Upper lobe of left lung (tissue), 6 donors: ENCODE data around the gene RFX2. TPM values are rescaled to one million over a fixed set of nuclear protein-coding genes. Genes with fewer than 3 reads are reported as not detected.
A peak's percentile ranks its signal among the peaks of the same experiment; 100 is the strongest.

ENCODE experiments used
- ATAC-seq, 2 donors: fragments of 200-7000 bp; cut with Tn5 transposase; one replicate each; pipeline ENCODE4 v1.9.1; 2022; ENCODE audit warnings: mild to moderate bottlenecking in 2 of 2, moderate library complexity in 2 of 2; ENCODE audit not compliant: low FRiP score in 2 of 2
- DNase-seq, 2 donors: peaks; one replicate each; pipeline ENCODE4 v3.0.0-alpha.2; 2019 to 2020
- H3K27ac ChIP-seq, 4 donors: fragments of 200-600 bp; sonication (generic); one replicate each; pipeline ENCODE4 v1.5.1; 2016 to 2019
- H3K27me3 ChIP-seq, 4 donors: fragments of 200-600 bp; sonication (generic); one replicate each; pipeline ENCODE4 v1.5.1; 2017 to 2019
- H3K36me3 ChIP-seq, 4 donors: fragments of 200-600 bp; sonication (generic); one replicate each; pipeline ENCODE4 v1.5.1; 2016 to 2019
- H3K4me1 ChIP-seq, 4 donors: fragments of 200-600 bp; sonication (generic); one replicate each; pipeline ENCODE4 v1.5.1; 2018 to 2019
- H3K4me3 ChIP-seq, 4 donors: fragments of 200-600 bp; sonication (generic); one replicate each; pipeline ENCODE4 v1.5.1; 2017 to 2019; ENCODE audit warnings: mild to moderate bottlenecking in 2 of 4, moderate library complexity in 1 of 4
- H3K9me3 ChIP-seq, 4 donors: fragments of 200-600 bp; sonication (generic); one replicate each; pipeline ENCODE4 v1.5.1; 2018 to 2019
- EP300 ChIP-seq, 4 donors: sonication (generic); formaldehyde crosslinking; IDR thresholded peaks; one replicate each; pipeline ENCODE4 v1.5.1; 2017; ENCODE audit warnings: antibody characterized with exemption in 4 of 4, control low read depth in 2 of 4
- POLR2A ChIP-seq, 4 donors: fragments of 450-650 bp; IDR thresholded peaks; one replicate each; pipeline ENCODE4 v1.5.1; 2016 to 2017; ENCODE audit warnings: antibody characterized with exemption in 4 of 4, mild to moderate bottlenecking in 2 of 4
- POLR2AphosphoS5 ChIP-seq, 2 donors: sonication (generic); formaldehyde crosslinking; IDR thresholded peaks; one replicate each; pipeline ENCODE4 v1.5.1; 2017; ENCODE audit warnings: antibody characterized with exemption in 2 of 2
- WGBS, 2 donors: methylation state at CpG; one replicate each; pipeline ENCODE4 v1.1.5; 2017 to 2018; 5-methylcytosine and 5-hydroxymethylcytosine counted together
- total RNA-seq, 6 donors: library from RNA; depleted of rRNA in 4 of 6; stranded (reverse); fragments of >200 nt in 4 of 6; gene quantifications; one replicate each; pipeline versions ENCODE4 v1.1.0 to v1.2.1, GENCODE V29; 2016 to 2021
- TF ChIP-seq, protein P1 (sequence below), 6 experiments: fragments of 450-650 bp in 4 of 6; fragments of 200-600 bp in 2 of 6; sonication (generic) in 2 of 6; IDR thresholded peaks; one replicate each; pipeline ENCODE4 v1.5.1; 2016 to 2019; ENCODE audit warnings: antibody characterized with exemption in 6 of 6
- donor health status: DM: no; HTN: no; CAD: no; lungs with moderate emphysema.
- donor health status: DM: no; HTN: yes; CAD: no; lungs with severe emphysema.

The RFX2 gene
- total RNA-seq, 6 donors from 2014 or later = 14.3 to 111 (median 28.6) TPM

DNA sequence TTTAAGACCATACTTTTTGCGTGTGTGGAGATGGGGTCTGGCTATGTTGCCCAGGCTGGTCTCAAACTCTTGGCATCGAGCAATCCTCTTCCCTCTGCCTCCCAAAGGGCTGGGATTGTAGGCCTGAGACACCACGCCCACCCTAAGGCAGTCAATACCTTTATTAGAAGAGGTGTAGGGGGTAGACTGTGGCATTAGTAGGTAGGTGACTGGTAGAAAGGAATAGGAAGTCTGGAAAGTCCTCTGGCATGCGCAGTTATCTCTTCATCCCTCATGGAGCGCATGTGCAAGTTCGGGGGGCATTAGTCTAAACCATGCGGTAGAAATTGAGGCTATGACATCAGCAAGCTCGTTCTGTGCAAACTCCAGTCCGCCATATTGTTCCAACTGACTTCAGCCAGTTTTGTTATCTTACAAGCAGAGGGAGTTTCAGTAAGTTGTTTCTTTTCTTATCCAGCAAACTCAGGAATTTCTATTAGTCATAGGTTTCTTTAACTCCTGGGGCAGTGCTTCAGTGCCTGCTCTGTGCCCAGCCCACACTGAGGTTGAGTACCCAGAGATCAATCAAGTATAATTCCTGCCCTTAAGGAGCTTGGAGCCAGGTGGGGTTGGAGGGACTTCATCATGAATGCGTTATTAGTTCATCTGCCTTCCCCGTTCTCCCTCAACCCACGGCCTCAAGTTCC, 125.1 kb downstream of the RFX2 start:
- ATAC-seq = no peak
- H3K27me3 ChIP-seq = no peaks in the 10 kb centered on the region
- H3K36me3 ChIP-seq = no peaks in the 10 kb centered on the region
- no peaks in the 10 kb centered on the region for H3K9me3 ChIP-seq
- 89 to 90% methylated on average over 12 of the region's 12 CpGs for WGBS, 2 donors
- TF ChIP-seq POLR2AphosphoS5 (IDR thresholded peaks at IDR 0.05) = no peak
- no peak for TF ChIP-seq POLR2A (IDR thresholded peaks at IDR 0.05)
- TF ChIP-seq, protein P1, sequence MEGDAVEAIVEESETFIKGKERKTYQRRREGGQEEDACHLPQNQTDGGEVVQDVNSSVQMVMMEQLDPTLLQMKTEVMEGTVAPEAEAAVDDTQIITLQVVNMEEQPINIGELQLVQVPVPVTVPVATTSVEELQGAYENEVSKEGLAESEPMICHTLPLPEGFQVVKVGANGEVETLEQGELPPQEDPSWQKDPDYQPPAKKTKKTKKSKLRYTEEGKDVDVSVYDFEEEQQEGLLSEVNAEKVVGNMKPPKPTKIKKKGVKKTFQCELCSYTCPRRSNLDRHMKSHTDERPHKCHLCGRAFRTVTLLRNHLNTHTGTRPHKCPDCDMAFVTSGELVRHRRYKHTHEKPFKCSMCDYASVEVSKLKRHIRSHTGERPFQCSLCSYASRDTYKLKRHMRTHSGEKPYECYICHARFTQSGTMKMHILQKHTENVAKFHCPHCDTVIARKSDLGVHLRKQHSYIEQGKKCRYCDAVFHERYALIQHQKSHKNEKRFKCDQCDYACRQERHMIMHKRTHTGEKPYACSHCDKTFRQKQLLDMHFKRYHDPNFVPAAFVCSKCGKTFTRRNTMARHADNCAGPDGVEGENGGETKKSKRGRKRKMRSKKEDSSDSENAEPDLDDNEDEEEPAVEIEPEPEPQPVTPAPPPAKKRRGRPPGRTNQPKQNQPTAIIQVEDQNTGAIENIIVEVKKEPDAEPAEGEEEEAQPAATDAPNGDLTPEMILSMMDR (IDR thresholded peaks at IDR 0.05) = no peak
- no peak for TF ChIP-seq EP300 (IDR thresholded peaks at IDR 0.05)
- peaks cover 9 to 22% (median 10%) of the 10 kb centered on the region in 4 donors for H3K4me1 ChIP-seq
- H3K4me3 ChIP-seq = no peak overlapping the region
- DNase-seq = no peak
- no peak overlapping the region for H3K27ac ChIP-seq

DNA sequence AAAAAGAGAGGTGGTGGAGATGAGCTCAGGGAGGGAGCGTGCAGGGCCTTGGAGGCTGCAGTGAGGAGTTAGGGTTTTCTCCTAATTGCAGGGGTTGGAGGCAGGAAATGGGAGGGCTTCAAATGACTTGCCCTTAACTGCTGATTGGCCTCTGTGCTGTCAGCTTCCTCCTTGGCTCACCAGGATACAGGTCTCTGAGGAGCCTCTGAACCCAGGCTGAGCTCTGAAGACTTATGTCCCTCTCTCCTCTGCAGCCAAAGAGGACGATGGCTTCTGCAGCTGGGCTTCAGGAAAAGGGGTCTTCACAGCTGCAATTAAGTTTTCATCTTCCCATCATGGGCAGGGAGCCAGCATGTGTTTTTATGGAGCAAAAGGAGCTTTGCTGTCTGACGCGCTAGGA, 125.7 kb downstream of the RFX2 start:
- H3K4me3 ChIP-seq = no peak overlapping the region
- WGBS, 2 donors = 74 to 82% methylated on average over 4 of the region's 4 CpGs
- TF ChIP-seq, protein P1 (IDR thresholded peaks at IDR 0.05) = no peak
- TF ChIP-seq POLR2AphosphoS5 (IDR thresholded peaks at IDR 0.05) (no peak), EP300 (IDR thresholded peaks at IDR 0.05) (no peak), POLR2A (IDR thresholded peaks at IDR 0.05) (no peak)
- ATAC-seq = no peak
- H3K9me3 ChIP-seq = no peaks in the 10 kb centered on the region
- no peak for DNase-seq
- no peaks in the 10 kb centered on the region for H3K27me3 ChIP-seq
- no peaks in the 10 kb centered on the region for H3K36me3 ChIP-seq
- no peak overlapping the region for H3K27ac ChIP-seq
- H3K4me1 ChIP-seq = peaks cover 13 to 29% (median 14%) of the 10 kb centered on the region in 4 donors

DNA sequence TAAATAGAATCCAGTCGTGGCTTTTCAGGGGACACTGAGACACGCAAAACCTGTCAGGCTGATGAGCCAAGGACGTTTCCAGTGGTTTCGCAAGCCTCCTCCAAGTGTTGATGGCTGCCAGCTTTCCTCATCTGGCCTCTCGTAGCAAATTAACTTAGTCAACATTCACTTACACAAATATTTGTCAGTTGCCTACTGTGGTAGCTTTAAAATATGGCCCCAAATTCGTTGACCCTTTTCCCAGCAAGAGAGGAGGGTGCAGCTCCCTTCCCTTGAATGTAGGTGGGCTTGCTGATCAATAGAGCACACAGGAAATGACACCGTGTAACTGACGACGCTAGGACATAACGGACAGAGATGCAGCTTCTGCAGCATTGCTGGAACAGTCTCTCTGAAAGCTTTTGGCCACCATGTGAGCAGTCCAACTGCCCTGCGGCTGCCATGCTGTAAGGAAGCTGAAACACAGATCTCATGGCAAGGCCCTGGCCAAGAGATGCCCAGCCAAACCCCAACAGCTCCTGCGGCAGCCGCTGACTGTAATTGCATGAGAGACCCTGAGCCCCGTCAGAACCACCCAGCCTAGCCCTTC, 126.8 kb downstream of the RFX2 start:
- Histone ChIP-seq H3K4me3 (no peak overlapping the region), H3K27me3 (no peaks in the 10 kb centered on the region), H3K4me1 (peaks cover 23 to 39% (median 25%) of the 10 kb centered on the region in 4 donors), H3K36me3 (no peaks in the 10 kb centered on the region), H3K27ac (peak overlapping the region in 2 of 4 donors; percentile 42 to 63), H3K9me3 (no peaks in the 10 kb centered on the region)
- DNase-seq (no peak), ATAC-seq (no peak)
- TF ChIP-seq, protein P1 (IDR thresholded peaks at IDR 0.05) = no peak
- peak in 1 of 2 donors; percentile 40 for TF ChIP-seq POLR2AphosphoS5 (IDR thresholded peaks at IDR 0.05)
- 46 to 55% methylated on average over 10 to 14 of the region's 14 CpGs for WGBS, 2 donors

DNA sequence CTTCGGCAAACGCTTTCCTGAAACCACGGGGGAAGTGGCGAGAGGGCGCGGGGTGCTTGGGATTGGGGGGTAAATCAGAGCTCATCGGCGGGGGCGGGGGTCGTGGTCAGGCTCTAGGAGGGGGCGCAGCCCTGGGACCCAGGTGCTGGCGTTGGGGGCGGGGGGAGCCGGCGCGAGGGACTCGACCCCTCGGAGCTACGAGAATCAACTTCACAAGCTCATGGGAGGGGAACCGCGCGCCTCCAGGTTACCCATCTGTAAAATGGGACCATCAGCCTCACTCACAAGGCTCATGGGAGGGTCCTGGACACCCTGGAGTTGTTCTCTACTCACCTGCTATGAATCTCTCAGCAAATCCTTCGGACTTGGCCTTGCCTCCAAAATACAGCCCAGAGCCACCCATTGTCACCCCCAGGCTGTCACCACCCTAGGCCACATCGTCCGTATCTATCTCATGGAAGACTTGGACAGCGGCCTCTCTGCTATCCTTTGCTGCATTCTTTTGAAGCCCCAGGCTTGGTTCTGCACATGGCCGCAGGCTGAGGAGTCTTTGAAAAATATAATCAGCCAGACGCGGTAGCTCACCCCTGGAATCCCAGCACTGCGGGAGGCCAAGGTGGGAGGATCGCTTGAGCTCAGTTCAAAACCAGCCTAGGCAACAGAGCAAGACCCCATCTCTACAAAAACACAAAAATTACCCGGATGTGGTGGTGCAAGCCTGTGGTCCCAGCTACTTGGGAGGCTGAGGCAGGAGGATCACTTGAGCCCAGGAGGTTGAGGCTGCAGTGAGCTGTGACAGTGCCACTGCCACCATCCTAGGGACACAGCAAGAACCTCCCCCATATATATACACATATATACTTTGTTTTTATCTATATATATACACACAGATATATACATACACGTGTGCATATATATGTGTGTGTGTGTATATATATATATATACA, 131.4 kb downstream of the RFX2 start:
- no peak for ATAC-seq
- peaks cover 0 to 10% (median 4%) of the 10 kb centered on the region in 4 donors for H3K36me3 ChIP-seq
- peak overlapping the region; percentile 88 to 96 (median 91) for H3K27ac ChIP-seq
- peak in 1 of 2 donors; percentile 88 for DNase-seq
- WGBS, 2 donors = 39 to 73% methylated on average over 18 to 27 of the region's 33 CpGs
- H3K4me3 ChIP-seq = peak overlapping the region; percentile 65 to 100 (median 86)
- peaks cover 49 to 65% (median 51%) of the 10 kb centered on the region in 4 donors for H3K4me1 ChIP-seq
- no peaks in the 10 kb centered on the region for H3K27me3 ChIP-seq
- no peak for TF ChIP-seq POLR2AphosphoS5 (IDR thresholded peaks at IDR 0.05)
- no peak for TF ChIP-seq EP300 (IDR thresholded peaks at IDR 0.05)
- TF ChIP-seq POLR2A (IDR thresholded peaks at IDR 0.05) = no peak
- TF ChIP-seq, protein P1 (IDR thresholded peaks at IDR 0.05) = no peak
- H3K9me3 ChIP-seq = no peaks in the 10 kb centered on the region
